Neutrophil (primary cell): ENCODE results near the gene SSR2.

Source experiments
- H3K27ac ChIP-seq: fragments of 200-600 bp; sonication (generic); 2 replicates; pipeline ENCODE4 v1.5.1; 2016; ENCODE audit warnings: mild to moderate bottlenecking, moderate library complexity
- H3K27me3 ChIP-seq: fragments of 200-600 bp; sonication (generic); 2 replicates; pipeline ENCODE4 v1.6.0; 2016; ENCODE audit warnings: mild to moderate bottlenecking
- H3K36me3 ChIP-seq: fragments of 200-600 bp; sonication (generic); 2 replicates; pipeline ENCODE4 v1.5.1; 2017
- H3K4me1 ChIP-seq, 2 experiments: fragments of 200-600 bp in 1 of 2; sonication (generic) in 1 of 2; 1 replicate in 1 of 2; 2 replicates in 1 of 2; pipeline versions ENCODE4 v1.5.1 to v1.6.1; 2013 to 2016; ENCODE audit warnings: low read depth in 1 of 2, low read length in 1 of 2, mild to moderate bottlenecking in 1 of 2, moderate library complexity in 1 of 2; ENCODE audit not compliant: control insufficient read depth in 1 of 2, insufficient read depth in 1 of 2
- H3K4me3 ChIP-seq, 2 experiments: fragments of 200-600 bp in 1 of 2; sonication (generic) in 1 of 2; 1 replicate in 1 of 2; 2 replicates in 1 of 2; pipeline ENCODE4 v1.5.1; 2013 to 2016; ENCODE audit warnings: low read depth in 1 of 2, low read length in 1 of 2, mild to moderate bottlenecking in 1 of 2, moderate library complexity in 1 of 2
- H3K9me3 ChIP-seq: fragments of 200-600 bp; sonication (generic); 2 replicates; pipeline ENCODE4 v1.5.1; 2016
- TF ChIP-seq, protein P1 (sequence below): fragments of 200-600 bp; sonication (generic); IDR thresholded peaks from 2 replicates; pipeline ENCODE4 v1.5.1; 2016; ENCODE audit warnings: antibody characterized with exemption

SSR2 gene

DNA sequence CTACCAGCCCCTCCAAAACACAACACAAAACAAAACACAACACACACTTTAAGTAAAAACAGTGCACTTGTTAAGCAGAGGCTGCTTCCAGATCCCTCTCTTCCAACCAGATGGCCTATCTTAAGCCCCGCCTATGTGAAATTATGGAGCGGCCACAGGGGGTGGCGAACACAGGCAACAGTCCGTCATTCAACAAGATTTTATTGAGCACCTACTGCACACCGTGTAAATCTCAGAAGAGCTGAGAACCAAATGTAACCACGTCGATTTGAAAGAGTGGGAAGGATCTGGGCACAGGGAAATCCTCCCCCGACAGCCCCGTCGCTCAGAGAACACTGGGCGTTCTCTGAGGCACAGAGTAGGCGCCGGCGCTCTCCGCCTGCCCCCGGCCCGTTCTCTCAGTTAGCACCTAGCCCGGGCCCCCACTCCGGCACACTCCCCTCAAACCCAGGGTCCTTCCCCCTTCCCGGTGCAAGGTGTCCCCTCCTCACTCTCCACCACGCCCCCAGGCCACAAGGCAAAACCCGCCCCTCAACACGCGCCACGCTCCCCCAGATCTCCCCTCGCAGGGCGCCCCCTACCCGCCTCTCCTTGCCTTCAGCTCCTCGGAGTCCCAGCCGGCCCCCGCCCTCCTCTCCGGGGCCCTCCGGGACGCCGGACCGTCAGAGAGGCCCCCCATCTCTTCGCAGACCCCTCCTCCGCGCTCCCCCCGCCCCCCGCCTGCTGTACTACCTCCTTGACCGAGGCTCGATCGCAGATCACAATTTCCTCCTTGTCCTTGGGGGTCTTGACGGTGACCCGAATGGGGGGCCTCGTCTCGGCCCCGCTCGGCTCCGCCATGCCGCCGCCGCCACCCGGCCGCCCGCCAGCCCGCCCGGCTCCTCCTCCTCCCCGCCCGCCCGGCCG, 32.4 kb upstream of the SSR2 start:
- TF ChIP-seq, protein P1, sequence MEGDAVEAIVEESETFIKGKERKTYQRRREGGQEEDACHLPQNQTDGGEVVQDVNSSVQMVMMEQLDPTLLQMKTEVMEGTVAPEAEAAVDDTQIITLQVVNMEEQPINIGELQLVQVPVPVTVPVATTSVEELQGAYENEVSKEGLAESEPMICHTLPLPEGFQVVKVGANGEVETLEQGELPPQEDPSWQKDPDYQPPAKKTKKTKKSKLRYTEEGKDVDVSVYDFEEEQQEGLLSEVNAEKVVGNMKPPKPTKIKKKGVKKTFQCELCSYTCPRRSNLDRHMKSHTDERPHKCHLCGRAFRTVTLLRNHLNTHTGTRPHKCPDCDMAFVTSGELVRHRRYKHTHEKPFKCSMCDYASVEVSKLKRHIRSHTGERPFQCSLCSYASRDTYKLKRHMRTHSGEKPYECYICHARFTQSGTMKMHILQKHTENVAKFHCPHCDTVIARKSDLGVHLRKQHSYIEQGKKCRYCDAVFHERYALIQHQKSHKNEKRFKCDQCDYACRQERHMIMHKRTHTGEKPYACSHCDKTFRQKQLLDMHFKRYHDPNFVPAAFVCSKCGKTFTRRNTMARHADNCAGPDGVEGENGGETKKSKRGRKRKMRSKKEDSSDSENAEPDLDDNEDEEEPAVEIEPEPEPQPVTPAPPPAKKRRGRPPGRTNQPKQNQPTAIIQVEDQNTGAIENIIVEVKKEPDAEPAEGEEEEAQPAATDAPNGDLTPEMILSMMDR: no peak
- H3K4me1 ChIP-seq: peaks cover 22 to 31% of the 10 kb centered on the region in 2 experiments
- peak overlapping the region; percentile 87 to 98 for H3K4me3 ChIP-seq
- H3K27ac ChIP-seq: peak overlapping the region; percentile 85
- H3K27me3 ChIP-seq: no peaks in the 10 kb centered on the region
- H3K9me3 ChIP-seq: no peaks in the 10 kb centered on the region
- H3K36me3 ChIP-seq: peaks cover 8% of the 10 kb centered on the region

- no peak overlapping the region for H3K27ac ChIP-seq
- H3K4me3 ChIP-seq: no peak overlapping the region
- H3K9me3 ChIP-seq: no peaks in the 10 kb centered on the region
- TF ChIP-seq, protein P1: no peak
- H3K27me3 ChIP-seq: no peaks in the 10 kb centered on the region
- no peaks in the 10 kb centered on the region for H3K36me3 ChIP-seq
- H3K4me1 ChIP-seq: peaks cover 19 to 29% of the 10 kb centered on the region in 2 experiments
Observed at GRCh38 chr1:156051011-156051725, 30.4 kb upstream of the SSR2 start.

DNA sequence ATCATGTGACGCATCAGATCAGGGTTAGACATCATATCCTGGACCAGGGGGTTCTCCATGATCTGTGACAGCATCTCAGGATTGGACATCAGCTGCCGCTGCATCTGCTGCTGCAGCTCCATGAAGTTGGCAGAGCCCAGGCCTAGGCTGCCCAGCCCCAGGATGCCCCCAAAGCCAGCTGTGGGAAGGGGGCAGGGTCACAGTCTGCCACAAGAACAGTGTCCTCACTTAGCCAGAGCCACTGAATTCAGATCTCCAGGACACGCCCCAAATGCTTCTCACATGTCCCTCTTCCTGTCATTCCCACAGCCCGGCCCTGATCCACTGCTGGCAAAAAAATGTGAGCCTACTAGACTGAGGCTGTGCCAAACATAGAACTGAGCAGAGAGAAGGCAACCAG, 29.6 kb upstream of the SSR2 start:
- no peaks in the 10 kb centered on the region for H3K36me3 ChIP-seq
- no peaks in the 10 kb centered on the region for H3K27me3 ChIP-seq
- peaks cover 11 to 21% of the 10 kb centered on the region in 2 experiments for H3K4me1 ChIP-seq
- no peak overlapping the region for H3K4me3 ChIP-seq
- H3K9me3 ChIP-seq: no peaks in the 10 kb centered on the region
- TF ChIP-seq, protein P1: no peak
- no peak overlapping the region for H3K27ac ChIP-seq

GRCh38 chr1:156048663-156049258, 28.0 kb upstream of the SSR2 start:
- Histone ChIP-seq H3K27ac (no peak overlapping the region), H3K4me3 (no peak overlapping the region), H3K9me3 (no peaks in the 10 kb centered on the region), H3K27me3 (no peaks in the 10 kb centered on the region), H3K4me1 (peaks cover 7 to 8% of the 10 kb centered on the region in 2 experiments), H3K36me3 (no peaks in the 10 kb centered on the region)
- TF ChIP-seq, protein P1: no peak

GRCh38 chr1:156045076-156045475, 24.3 kb upstream of the SSR2 start:
- H3K9me3 ChIP-seq: no peaks in the 10 kb centered on the region
- H3K36me3 ChIP-seq: no peaks in the 10 kb centered on the region
- no peak overlapping the region for H3K27ac ChIP-seq
- H3K27me3 ChIP-seq: no peaks in the 10 kb centered on the region
- no peak overlapping the region for H3K4me3 ChIP-seq
- H3K4me1 ChIP-seq: no peaks in the 10 kb centered on the region
- TF ChIP-seq, protein P1: no peak
